DMS114 treated with DMSO at 0.1 percent for 48 hours (cell line): Measurements from ENCODE around the gene ATP11B.

Experiments used
- DNase-seq: peaks from one replicate; lab custom pipeline; 2025; ENCODE audit not compliant: unreplicated experiment; lab: John Stamatoyannopoulos, UW

The ATP11B gene

DNA sequence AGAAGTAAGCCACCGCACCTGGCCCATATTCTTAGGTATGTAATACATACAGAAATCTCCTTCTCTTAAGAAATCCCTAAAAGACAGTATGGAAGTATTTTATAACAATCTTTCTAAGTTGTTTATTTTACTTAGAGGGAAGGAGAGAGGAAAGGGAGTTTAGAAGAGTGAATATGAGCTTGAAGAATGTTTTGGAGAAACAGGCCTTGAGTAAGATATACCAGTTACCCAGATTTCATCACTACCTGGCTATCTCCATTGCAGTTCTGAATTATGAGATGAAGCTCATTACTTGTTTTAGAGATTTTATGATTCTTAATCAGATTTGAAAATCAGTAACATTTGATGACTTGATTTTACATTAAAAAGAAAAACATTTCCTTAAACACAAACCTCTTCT lies 115.2 kb downstream of the ATP11B start:
- DNase-seq = no peak

DNA sequence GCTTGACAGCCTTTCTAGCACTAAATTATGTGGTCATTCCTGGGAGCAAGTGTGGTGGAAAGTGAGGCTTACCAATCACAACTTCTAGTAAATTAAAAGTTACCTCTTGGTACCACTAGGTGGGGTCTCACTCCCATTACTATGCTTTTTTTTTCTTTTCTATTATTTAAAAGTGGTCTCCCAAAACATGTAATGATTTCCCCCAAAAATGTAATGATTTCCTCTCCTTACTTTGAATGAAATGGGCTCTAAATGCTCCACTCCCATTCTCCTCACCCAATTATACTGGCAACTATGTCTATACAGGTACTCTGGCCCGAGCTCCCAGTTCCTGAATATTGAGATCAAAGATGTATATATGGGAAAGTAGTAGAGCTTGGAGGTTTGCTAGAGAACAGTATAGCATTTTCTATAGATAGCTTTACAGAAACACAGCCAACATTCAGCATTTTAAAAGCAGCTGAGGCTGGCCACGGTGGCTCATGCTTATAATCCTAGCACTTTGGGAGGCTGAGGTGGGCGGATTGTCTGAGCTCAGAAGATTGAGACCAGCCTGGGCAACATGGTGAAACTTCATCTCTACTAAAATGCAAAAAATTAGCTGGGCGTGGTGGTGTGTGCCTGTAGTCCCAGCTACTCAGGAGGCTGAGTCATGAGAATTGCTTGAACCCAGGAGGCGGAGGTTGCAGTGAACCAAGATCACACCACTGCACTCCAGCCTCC lies 116.2 kb downstream of the ATP11B start:
- DNase-seq = peak; percentile 16

DNA sequence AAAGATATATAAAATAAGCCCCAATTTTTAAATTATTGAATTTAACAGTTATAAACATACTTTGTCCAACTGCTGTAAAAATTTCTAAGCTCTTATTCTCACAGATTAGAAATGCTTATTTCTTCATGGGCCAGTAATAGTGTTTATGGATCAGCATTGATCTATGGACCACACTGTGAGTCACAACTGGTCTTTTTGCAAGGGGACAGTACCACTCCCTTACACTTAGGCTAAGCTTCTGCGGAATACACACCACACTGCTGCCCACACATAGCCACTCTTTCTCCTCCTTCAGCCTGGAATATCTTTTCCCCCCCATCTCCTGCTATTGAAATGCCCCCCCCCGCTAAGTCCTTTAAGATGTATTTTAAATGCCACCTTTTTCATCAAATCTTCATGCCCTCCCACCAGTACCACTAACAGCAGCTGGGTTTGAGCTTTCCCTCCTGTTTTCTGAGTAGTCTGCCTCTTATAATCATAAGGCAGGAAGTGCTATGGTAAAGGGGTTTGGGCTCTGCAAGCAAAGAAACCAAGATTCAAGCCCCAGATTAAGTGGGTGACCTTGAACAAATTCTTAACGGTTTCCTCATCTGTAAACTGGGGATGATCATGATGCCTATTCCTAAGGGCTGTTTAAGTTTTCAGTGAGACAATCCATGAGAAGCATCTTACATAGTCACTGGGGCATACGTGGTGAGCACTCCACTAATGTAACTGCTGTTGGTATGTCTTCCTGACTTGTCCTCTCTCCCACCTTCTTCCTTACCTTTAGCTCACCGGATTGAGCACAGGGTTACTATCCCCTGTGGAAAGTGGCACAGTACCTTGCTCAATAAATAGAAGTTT lies 117.9 kb downstream of the ATP11B start:
- no peak for DNase-seq

DNA sequence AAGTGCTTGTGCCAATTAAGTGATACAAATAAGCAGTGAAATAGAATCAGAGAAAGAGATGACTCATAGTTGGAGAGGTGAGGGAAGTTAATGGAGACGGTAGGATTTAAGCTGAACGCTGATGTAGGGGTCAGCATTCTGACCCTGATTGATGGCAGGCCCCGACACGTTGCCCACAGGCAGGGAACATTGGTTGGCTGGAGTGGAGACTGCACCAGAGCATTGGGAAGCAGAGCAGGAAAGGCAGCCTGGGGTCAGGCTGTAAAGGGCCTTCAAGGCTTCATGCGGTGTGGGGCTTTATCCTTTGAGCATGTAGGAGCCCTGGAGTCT lies 118.4 kb downstream of the ATP11B start:
- DNase-seq = no peak

DNA sequence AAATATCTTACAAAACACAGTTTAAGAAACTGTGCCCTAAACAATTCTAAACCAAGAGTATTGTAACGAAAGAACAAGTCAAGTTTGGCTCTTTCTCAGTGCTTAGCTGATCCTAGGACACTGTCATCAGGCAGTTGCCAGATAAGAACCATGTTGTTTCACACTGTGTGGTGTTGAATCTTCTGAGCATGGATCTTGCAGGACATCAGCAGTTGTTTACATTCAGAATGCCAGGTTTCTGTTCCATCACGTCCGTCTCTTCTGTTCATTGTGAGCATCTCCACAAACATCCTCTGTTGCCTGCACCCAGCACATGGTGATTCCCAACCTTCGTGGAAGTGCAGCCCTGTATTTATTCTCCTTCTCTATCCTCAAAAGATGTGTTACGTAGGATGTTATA lies 119.2 kb downstream of the ATP11B start:
- no peak for DNase-seq

DNA sequence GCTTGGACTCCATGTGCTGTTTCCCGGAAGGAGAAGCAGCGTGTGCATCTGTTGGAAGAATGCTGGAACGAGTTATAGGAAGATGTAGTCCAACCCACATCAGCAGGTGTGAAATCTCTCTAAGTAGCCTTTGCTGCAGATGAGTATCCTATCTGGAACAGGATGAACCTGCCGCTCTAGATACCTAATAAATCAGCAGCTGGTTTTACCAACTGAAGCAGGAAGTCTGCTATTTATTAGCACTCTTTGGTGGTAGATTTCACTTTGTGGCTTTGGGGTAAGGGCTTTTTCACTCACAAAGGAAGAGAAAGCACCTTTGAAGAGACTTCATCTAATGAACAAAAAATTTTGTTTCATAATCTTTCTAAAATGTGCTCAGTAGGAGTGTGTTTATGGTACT lies 120.6 kb downstream of the ATP11B start:
- DNase-seq = no peak

DNA sequence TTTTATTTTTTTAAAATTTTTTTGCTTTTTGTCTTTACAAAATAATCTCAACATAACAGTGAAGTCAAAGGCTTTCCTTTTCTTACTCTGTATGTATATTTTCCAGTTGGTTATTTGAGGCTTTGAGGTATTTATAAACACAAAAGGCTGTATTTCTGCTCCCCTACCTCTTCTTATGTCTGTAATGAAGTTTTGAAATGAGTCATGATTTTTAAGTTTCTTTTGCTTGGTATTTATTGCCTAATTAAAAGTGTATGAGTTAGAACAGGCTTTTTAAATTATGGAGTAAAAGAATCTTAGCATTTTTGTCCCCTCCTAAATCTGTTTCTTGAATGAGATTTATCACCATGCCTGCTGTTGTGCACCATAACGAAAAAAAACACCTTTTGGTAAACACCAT lies 121.0 kb downstream of the ATP11B start:
- DNase-seq = no peak

DNA sequence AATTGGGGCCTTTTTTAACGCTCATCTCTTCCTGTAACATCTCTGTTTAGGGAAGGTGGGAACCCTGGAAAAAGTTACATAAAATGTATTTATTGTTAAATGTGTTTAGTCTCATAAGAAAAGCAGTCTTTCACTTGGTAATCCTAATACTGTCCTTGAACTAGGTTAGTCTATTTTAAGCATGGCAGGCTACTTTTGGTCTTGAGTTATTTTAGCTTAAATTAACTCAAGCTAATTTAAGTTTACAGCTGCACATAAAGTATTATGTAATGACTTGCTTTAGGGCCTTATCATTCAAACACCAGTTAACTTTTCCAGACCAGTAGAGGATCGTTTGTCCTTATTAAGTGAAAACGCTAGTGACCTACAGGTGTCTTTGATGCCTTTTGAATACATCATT lies 123.8 kb downstream of the ATP11B start:
- DNase-seq = no peak

DNA sequence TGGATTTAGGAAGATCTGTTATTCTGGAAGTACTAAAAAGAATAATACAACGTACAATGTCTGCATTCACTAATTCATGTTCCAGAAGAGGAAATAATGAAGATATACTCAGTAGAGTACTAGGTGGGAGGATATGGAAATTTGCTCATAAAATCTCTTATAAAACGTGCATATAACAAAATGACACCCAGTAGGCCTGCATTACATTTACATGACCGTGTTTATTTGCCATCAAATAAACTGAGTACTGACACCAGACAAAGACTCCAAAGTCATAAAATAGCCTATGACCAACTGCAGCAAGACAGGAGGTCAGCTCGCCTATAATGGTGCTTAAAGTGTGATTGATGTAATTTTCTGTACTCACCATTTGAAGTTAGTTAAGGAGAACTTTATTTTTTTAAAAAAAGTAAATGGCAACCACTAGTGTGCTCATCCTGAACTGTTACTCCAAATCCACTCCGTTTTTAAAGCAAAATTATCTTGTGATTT lies 126.6 kb downstream of the ATP11B start:
- DNase-seq = no peak

DNA sequence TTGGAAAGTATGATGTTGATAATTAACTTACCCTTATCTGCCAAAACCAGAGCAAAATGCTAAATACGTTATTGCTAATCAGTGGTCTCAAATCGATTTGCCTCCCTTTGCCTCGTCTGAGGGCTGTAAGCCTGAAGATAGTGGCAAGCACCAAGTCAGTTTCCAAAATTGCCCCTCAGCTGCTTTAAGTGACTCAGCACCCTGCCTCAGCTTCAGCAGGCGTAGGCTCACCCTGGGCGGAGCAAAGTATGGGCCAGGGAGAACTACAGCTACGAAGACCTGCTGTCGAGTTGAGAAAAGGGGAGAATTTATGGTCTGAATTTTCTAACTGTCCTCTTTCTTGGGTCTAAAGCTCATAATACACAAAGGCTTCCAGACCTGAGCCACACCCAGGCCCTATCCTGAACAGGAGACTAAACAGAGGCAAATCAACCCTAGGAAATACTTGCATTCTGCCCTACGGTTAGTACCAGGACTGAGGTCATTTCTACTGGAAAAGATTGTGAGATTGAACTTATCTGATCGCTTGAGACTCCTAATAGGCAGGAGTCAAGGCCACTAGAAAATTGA lies 127.3 kb downstream of the ATP11B start:
- no peak for DNase-seq

DNA sequence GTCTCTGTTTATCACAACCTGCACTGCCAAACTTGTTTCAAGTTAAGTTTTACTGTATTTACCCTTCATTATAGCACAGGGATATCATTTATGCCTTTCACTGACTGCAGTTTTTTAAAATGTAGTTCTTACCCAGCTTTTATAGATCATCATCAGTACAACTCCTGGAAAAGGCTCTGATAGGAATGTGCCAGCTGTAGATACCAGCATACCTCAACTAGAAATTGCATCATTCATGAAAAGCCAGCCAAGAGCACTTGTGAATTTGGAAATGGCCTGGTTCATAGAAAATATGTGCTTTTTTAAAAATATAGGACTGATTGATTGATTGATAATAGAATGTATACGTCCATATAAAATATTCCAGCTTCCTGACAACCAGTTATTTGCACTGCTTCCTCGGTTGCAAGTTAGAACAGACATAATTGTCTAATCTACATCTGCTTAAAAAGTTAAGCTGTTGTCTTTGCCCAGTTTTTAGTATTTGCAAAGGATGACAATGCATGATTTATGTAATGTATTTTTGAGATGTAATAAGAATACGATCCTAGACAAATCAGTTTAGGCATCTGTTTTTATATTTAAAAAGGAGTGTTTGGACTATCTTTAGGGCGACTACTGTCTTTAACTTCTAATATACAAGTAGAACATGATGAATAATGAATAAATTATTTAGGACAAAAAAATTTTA lies 128.5 kb downstream of the ATP11B start:
- DNase-seq = no peak

DNA sequence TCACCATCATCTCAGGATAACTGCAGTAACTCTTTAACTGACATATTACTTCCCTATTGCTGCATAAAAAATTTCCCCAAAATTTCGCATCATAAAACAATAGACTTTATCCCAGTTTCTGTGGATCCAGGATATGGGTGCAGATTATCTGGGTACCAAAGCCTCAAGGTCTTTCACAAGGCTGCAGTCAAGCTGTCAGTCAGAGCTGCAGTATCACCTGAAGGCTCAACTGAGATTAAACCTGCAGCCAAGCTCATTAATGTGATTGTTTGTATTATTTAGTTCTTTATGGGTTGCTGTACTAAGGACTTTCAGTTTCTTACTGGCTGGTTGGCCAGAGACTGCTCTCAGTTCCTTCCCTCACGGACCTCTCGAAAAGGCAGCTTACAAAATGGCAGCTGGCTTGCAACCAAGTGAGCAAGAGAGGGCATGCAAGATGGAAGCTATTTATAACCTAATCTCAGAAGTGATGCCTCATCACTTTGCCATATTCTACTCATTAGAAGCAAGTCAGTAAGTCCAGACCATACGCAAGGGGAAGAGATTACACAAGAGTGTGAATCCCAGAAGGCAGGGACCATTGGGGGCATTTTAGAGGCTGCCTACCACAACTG lies 132.1 kb downstream of the ATP11B start:
- DNase-seq = no peak

DNA sequence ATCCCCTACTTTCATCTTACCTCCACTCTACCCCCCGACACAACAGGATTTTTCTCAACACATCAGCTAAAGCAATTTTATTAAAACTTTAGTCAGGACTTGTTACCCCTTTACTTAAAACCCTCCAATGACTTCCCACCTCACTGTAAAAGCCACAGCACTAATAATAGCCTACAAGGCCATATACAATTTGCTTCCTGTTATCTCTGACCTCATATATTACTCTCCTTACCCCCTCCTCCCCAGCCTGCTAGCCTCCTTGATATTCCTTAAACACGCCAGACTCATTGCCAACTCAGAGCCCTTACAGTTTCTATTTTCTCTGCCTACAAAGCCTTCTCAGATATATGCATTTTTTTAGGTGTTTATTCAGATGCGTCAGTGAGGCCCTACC lies 132.6 kb downstream of the ATP11B start:
- no peak for DNase-seq

DNA sequence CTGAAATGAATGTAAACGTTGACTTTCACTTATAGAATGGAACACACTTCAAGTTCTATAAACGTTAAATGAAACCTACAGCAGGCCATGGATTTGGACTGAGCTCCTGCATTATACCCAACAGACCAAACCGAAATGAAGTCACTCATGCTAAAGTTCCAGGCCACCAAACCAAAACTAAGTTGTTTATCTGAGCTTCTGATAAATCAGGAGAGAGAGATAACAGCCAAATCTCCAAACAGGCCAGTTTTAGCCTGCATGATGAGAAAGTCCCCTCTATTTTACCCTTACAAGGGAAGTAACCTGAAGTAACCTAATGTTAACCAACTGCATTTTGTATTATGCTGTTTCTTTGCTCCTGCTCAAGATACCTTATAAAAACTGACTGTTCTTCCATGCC lies 142.5 kb downstream of the ATP11B start:
- DNase-seq = no peak

DNA sequence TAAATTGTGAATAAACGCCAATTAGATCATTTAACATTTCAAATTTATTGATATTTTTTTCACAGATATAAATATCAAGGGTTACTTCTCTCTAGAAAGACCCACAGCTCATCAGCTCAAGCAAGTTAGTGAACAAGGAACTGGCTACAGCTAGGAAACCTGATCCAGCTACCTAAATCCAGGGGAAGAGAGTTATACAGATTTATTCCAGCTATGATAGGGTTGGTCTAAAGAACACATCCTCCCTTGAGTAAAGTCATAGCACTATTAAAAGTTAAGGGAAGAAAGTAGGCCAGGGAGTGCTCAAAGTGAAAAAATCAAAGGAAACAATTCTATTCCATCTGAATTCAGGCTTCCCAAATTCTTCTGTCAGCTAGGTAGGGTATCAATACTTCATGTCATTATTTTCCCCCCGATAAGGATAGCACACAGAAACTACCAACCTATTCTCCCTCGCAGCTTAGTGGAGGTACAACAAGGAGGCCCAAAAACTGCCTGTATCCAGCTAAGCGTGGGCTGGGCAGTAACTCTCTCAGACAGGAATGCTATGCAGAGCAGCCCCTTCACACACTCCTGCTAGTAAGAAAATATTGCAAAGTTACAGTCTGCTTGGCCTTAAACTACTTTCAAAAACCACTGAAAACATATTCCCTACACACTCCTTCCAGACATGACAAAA lies 143.1 kb downstream of the ATP11B start:
- DNase-seq = no peak

DNA sequence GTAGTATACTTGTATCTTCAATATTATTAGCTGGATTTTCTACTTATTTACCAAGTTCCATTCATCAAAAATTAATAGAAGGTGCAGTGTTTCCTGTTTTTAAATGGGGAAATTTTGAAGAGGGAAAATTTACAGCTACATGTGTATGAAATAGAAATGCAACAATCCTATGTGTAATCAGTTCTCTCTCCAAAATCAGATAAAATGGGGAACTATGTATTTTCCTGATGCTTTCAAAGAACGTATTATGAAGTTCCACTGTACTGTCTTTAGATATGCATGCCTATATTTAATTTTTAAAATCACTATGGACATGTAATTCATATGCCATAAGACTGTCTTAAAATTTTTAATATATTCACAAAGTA lies 143.6 kb downstream of the ATP11B start:
- DNase-seq = no peak

DNA sequence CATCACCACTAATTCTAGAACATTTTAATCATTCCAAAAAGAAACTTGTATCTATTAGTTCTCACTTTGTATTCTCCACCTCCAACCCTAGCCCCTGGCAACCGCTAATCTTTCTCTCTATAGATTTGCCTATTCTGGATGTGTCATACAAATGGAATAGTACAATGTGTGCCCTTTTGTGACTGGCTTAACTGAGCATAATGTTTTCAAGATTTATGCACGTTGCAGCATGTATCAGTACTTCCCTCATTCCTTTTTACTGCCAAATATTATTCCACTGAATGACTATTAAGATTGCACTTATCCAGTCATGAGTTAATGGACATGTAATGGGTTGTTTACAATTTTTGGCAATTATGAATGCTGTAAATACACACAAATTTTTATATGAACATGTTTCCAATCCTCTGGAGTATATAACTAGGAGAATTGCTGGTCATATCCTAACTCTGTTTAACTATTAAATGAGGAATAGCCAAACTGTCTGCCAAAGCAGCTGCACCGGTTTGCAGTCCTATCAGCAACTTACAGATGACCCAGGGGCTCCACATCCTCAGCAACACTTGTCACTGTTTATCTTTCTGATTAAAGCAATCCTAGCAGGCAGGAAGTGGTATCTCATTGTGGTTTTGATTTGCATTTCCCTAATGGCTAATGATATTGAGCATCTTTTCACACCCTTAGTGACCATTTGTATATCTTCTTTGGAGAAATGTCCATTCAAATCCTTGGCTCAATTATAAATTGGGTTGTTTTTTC lies 144.2 kb downstream of the ATP11B start:
- DNase-seq = no peak

DNA sequence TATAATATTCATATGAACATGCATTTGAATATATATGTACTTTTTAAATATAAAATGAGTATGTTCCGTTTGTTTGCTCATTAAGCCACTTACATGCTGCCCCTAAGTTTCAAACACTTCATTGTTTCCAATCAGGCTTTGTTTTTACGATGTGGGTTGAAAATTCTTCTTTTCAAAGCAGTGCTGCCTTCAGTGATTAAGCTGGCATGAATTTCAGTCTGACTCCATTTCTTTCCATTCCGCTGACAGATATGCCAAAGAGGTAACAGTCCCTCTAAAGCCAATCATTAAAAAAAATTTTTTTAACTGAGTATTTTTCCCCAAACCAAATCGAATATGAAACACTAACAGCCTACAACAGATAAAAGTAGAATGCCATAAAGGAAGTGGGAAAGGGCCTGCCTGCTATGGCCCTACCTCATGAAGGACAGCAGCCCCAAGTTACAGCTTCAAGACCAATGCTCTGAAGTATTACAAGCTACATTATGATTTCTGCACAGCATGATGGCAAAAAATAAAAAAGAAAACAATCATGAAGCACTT lies 147.0 kb downstream of the ATP11B start:
- DNase-seq = no peak

DNA sequence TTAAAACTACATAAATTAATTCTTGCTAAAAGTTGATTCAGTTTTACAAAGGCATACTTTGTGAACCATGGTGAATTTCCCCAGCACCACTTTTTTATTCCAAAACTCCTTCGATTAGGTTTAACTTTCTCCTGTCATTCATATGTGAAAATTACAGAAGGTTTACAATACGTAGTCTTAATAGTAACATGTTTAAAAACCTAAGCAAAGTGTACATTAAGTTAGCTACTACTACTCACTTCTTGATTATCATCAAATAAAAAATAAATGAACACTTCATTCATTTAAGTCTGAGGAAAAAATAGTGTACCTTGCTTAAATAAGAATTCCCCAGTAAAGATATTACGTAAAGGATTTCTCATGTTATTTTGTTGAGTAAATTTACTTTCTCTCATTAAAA lies 148.4 kb downstream of the ATP11B start:
- no peak for DNase-seq

DNA sequence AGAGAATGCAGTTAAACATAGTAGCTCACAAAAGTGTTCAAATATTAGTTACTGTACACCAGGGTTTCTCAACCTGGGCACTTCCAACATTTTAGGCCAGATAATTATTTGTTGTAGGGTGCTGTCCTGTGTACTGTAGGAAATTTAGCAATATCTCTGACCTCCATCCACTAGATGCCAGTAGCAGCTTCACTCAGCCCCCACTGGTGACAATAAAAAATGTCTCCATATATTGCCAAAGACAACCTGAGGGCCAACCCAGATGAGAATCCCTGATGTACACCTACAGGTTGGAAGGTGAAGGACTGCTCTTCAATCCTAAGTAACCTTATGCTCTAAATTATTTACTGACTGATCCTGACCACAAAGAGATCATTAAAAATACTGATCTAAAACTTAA lies 154.6 kb downstream of the ATP11B start:
- no peak for DNase-seq
